Naive thymus-derived CD4-positive, alpha-beta T cell (primary cell): ENCODE results near the gene RERE. TPM values are rescaled to one million over a fixed set of nuclear protein-coding genes. Genes with fewer than 3 reads are reported as not detected.
A peak's percentile ranks its signal among the peaks of the same experiment; 100 is the strongest.
"Not testable (repeated sequence)": the region's sequence is repeated elsewhere in the genome, so short reads cannot be mapped to it uniquely, and the experiment has no call there.

Experiments used
- ATAC-seq: fragments of 150-1000 bp; cut with Tn5 transposase; 2 replicates; pipeline ENCODE4 v1.10.0; 2021; ENCODE audit warnings: mild to moderate bottlenecking, moderate library complexity
- CTCF ChIA-PET: fragments of 350-600 bp; sonication (Branson Sonifier 250); formaldehyde crosslinking; loops from one replicate; lab custom pipeline; 2021; ENCODE audit warnings: antibody characterized with exemption; lab: Charles Lee
- POLR2A ChIA-PET: fragments of 350-600 bp; sonication (Branson Sonifier 250); formaldehyde crosslinking; loops from one replicate; lab custom pipeline; 2021; ENCODE audit warnings: antibody characterized with exemption, inconsistent platforms; lab: Charles Lee
- DNase-seq, 9 donors: peaks; one replicate each; pipeline versions ENCODE4 v3.0.0 to v3.0.0-alpha.2; 2020 to 2022; ENCODE audit warnings: mixed read lengths in 1 of 9
- H3K27ac ChIP-seq: one replicate; pipeline ENCODE4 v1.7.0; 2013; ENCODE audit warnings: mild to moderate bottlenecking, low read depth, low read length, moderate library complexity
- H3K27me3 ChIP-seq, 2 donors: one replicate each; pipeline ENCODE4 v1.7.0; 2013; ENCODE audit warnings: low read length in 2 of 2, mild to moderate bottlenecking in 2 of 2, moderate library complexity in 2 of 2; ENCODE audit not compliant: control insufficient read depth in 2 of 2, insufficient read depth in 2 of 2
- H3K36me3 ChIP-seq, 3 experiments: 1 replicate in 2 of 3; 2 replicates in 1 of 3; pipeline ENCODE4 v1.7.0; 2013; ENCODE audit warnings: low read length in 3 of 3, mild to moderate bottlenecking in 3 of 3, moderate library complexity in 1 of 3; ENCODE audit not compliant: insufficient read depth in 3 of 3, control insufficient read depth in 2 of 3
- H3K4me1 ChIP-seq, 2 donors: one replicate each; pipeline ENCODE4 v1.7.0; 2013; ENCODE audit warnings: low read length in 2 of 2, mild to moderate bottlenecking in 2 of 2, moderate library complexity in 1 of 2; ENCODE audit not compliant: control insufficient read depth in 2 of 2, insufficient read depth in 2 of 2
- H3K4me3 ChIP-seq: 2 replicates; pipeline ENCODE4 v1.7.0; 2013; ENCODE audit warnings: mild to moderate bottlenecking, low read length
- H3K9me3 ChIP-seq, 3 experiments: 1 replicate in 2 of 3; 2 replicates in 1 of 3; pipeline ENCODE4 v1.7.0; 2013; ENCODE audit warnings: low read length in 3 of 3; ENCODE audit not compliant: control insufficient read depth in 2 of 3
- H3K27ac Mint-ChIP-seq, 9 donors: one replicate each; pipeline ENCODE4 v1.8.0; 2020 to 2022; ENCODE audit warnings: mixed read lengths in 9 of 9, mild to moderate bottlenecking in 8 of 9, moderate library complexity in 5 of 9, inconsistent platforms in 2 of 9
- H3K27me3 Mint-ChIP-seq, 5 donors: one replicate each; pipeline ENCODE4 v1.8.0; 2021 to 2022; ENCODE audit warnings: mixed read lengths in 5 of 5, mild to moderate bottlenecking in 1 of 5
- H3K36me3 Mint-ChIP-seq, 5 donors: one replicate each; pipeline ENCODE4 v1.8.0; 2020 to 2022; ENCODE audit warnings: mixed read lengths in 5 of 5, mild to moderate bottlenecking in 3 of 5, inconsistent platforms in 1 of 5
- H3K4me1 Mint-ChIP-seq, 7 donors: one replicate each; pipeline ENCODE4 v1.8.0; 2020 to 2022; ENCODE audit warnings: mixed read lengths in 7 of 7, mild to moderate bottlenecking in 3 of 7, inconsistent platforms in 1 of 7
- H3K4me3 Mint-ChIP-seq, 10 donors: one replicate each; pipeline ENCODE4 v1.8.0; 2020 to 2022; ENCODE audit warnings: mild to moderate bottlenecking in 10 of 10, mixed read lengths in 10 of 10, moderate library complexity in 6 of 10, inconsistent platforms in 2 of 10
- H3K9me3 Mint-ChIP-seq, 11 donors: one replicate each; pipeline ENCODE4 v1.8.0; 2020 to 2022; ENCODE audit warnings: mixed read lengths in 11 of 11, mild to moderate bottlenecking in 4 of 11, inconsistent platforms in 1 of 11, moderate library complexity in 1 of 11
- intact Hi-C, 2 donors: fragments of 100-400 bp; cut with micrococcal nuclease; formaldehyde crosslinking; loops; one replicate each; pipeline ENCODE4 v1.15.1; 2023
- polyA plus RNA-seq, 2 donors: library from polyadenylated mRNA; unstranded; fragments of 300-500 nt; fragmentation: Illumina TruSeq; gene quantifications; one replicate each; pipeline ENCODE4 v1.2.3, GENCODE V29; 2021
- total RNA-seq, 6 experiments: library from RNA in 5 of 6; stranded (reverse) in 5 of 6; gene quantifications; 1 replicate in 5 of 6; 2 replicates in 1 of 6; pipeline ENCODE4 v1.2.3 and lab custom pipeline; 2021 to 2026

RERE gene
- total and polyA plus RNA-seq, 7 experiments from 2014 or later = 7.3 to 114 (median 106) TPM

DNA sequence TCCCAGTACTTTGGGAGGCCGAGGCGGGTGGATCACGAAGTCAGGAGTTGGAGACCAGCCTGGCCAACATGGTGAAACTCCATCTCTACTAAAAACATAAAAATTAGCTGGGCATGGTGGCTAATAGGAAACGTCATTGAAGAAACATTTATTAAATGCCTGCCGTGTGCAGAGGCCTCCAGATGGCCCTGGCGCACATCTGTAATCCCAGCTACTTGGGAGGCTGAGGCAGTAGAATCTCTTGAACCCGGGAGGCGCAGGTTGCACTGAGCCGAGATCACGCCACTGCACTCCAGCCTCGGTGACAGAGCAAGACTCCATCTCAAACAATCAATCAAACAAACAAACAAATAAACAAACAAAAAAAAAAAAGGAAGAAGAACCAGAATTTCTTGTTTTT is 368.9 kb downstream of the RERE start:
- H3K36me3 ChIP-seq, POLR2A ChIA-PET, H3K4me3 ChIP-seq, H3K4me1 ChIP-seq, H3K27me3 ChIP-seq, intact Hi-C loops, CTCF ChIA-PET, ATAC-seq, H3K27me3 Mint-ChIP-seq, H3K27ac ChIP-seq, H3K9me3 ChIP-seq, H3K9me3 Mint-ChIP-seq, DNase-seq: not testable (repeated sequence)
- peaks cover 0 to 29% (median 19%) of the 10 kb centered on the region in 5 donors for H3K36me3 Mint-ChIP-seq
- peaks cover 0 to 21% (median 4%) of the 10 kb centered on the region in 7 donors for H3K4me1 Mint-ChIP-seq
- peak overlapping the region in 2 of 10 donors; percentile 15 to 39 for H3K4me3 Mint-ChIP-seq
- peak overlapping the region in 2 of 9 donors; percentile 14 for H3K27ac Mint-ChIP-seq

DNA sequence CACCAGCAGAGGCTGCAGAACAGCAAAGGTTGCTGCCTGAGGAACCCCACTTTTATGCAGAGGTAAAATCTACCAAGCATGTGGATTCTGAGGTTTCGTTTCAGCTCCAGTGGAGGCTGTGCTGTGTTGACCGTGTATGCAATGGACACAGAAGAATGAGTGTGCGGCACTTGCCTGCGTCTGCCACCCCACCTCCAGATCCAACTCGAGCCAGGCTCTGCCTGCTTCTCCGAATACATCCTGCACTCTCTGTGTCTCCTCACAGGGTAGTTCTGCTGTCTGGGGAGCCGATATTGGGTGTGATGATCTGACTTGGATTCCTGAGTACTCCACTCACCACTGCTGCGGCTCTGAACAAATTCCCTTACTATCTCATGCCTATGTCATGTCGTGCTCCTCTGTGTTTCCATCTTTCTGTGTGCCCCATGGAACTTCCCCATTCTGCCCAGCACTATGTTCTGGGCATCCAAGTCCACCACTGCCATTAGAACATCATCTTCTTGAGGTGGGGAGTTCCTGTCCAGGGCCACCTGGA is 369.8 kb downstream of the RERE start:
- ChIA-PET CTCF (no interaction called here), POLR2A (interaction anchor here (0.6 kb wide), 2 partner anchors 10 to 85 kb away, joined by 3 to 6 read pairs; no protein-coding TSS in a partner anchor)
- no peak for ATAC-seq
- Histone ChIP-seq H3K4me3 (no peak overlapping the region), H3K27ac (no peak overlapping the region), H3K36me3 (peaks cover 0 to 3% (median 0%) of the 10 kb centered on the region in 3 experiments), H3K9me3 (no peaks in the 10 kb centered on the region), H3K27me3 (no peaks in the 10 kb centered on the region), H3K4me1 (peaks cover 0 to 8% of the 10 kb centered on the region in 2 donors)
- no peak for DNase-seq
- Mint-ChIP-seq H3K4me1 (peaks cover 2 to 23% (median 5%) of the 10 kb centered on the region in 7 donors), H3K4me3 (no peak overlapping the region), H3K27me3 (no peaks in the 10 kb centered on the region), H3K9me3 (peaks cover 0 to 4% (median 2%) of the 10 kb centered on the region in 11 donors), H3K27ac (peak overlapping the region in 2 of 9 donors; percentile 12 to 38), H3K36me3 (peaks cover 2 to 32% (median 23%) of the 10 kb centered on the region in 5 donors)
- intact Hi-C loops = no loop called here

DNA sequence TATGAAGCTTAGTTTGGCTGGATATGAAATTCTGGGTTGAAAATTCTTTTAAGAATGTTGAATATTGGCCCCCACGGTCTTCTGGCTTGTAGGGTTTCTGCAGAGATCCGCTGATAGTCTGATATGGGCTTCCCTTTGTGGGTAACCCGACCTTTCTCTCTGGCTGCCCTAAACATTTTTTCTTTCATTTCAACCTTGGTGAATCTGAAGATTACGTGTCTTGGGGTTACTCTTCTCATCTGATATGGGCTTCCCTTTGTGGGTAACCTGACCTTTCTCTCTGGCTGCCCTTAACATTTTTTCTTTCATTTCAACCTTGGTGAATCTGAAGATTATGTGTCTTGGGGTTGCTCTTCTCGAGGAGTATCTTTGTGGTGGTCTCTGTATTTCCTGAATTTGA is 371.3 kb downstream of the RERE start:
- CTCF ChIA-PET = not testable (repeated sequence)

DNA sequence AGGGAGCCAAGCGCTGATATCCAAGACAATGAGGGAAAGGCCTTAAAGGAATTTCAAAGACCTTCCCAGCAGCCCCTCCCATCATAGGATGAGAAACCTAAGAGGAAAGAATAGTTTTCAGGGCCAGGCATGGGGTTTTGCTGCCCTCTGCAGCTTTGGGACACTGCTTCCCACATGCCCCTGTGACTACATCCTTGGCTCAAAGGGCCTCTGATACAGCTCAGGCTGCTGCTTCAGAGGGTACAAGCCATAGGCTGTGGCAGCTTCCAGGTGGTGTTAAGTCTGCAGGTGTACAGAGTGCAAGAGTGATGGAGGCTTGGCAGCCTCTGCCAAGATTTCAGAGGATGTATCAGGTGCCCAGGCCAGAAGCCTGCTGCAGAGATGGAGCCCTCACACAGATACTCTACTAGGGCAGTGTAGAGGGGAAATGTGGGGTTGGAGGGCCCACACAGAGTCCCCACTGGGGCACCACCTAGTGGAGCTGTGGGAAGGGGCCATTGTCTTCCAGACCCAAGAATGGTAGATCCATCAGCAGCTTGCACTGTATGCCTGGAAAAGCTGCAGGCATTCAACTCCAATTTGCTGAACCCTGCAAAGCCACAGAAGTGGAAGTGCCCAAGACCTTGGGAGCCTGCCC is 373.8 kb downstream of the RERE start:
- CTCF ChIA-PET = no interaction called here
- intact Hi-C loops = no loop called here
- peaks cover 11 to 37% (median 22%) of the 10 kb centered on the region in 7 donors for H3K4me1 Mint-ChIP-seq

More for the DNA sequence above, 371.3 kb downstream of the RERE start:
- H3K27me3 ChIP-seq, intact Hi-C loops, H3K36me3 ChIP-seq, H3K9me3 Mint-ChIP-seq, ATAC-seq, H3K27me3 Mint-ChIP-seq, H3K27ac ChIP-seq, H3K4me3 ChIP-seq, H3K9me3 ChIP-seq, H3K4me1 ChIP-seq, DNase-seq, POLR2A ChIA-PET: not testable (repeated sequence)
- peaks cover 4 to 37% (median 30%) of the 10 kb centered on the region in 5 donors for H3K36me3 Mint-ChIP-seq
- H3K4me3 Mint-ChIP-seq = peak overlapping the region in 1 of 10 donors; percentile 27
- peaks cover 4 to 26% (median 12%) of the 10 kb centered on the region in 7 donors for H3K4me1 Mint-ChIP-seq
- H3K27ac Mint-ChIP-seq = peak overlapping the region in 3 of 9 donors; percentile 27 to 74 (median 45)

DNA sequence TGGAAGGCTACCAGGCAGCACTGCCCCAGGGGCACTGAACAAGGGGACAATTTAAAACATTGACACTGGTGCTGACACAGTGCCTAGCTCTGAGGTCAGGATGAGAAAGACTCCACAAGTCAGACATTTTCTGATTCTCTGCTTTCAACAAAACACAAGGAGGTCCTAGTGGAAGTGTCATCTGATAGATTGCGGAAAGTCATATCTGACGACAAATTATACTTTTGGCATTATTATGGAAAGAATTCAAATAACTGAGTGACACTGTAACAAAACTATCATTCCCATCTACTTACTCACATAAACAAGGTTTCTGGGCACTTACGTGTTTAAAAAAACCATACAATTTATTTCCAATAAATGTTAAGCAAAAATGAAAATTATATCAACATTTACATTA is 376.0 kb downstream of the RERE start:
- peaks cover 0 to 3% (median 0%) of the 10 kb centered on the region in 3 experiments for H3K36me3 ChIP-seq
- ATAC-seq = no peak
- no peak overlapping the region for H3K27ac ChIP-seq
- no peaks in the 10 kb centered on the region for H3K4me1 ChIP-seq
- no peaks in the 10 kb centered on the region for H3K9me3 ChIP-seq
- peaks cover 0 to 8% (median 5%) of the 10 kb centered on the region in 11 donors for H3K9me3 Mint-ChIP-seq
- H3K4me1 Mint-ChIP-seq = peaks cover 7 to 29% (median 25%) of the 10 kb centered on the region in 7 donors
- peaks cover 4 to 32% (median 25%) of the 10 kb centered on the region in 5 donors for H3K36me3 Mint-ChIP-seq
- H3K27me3 Mint-ChIP-seq = no peaks in the 10 kb centered on the region
- intact Hi-C loops = no loop called here
- DNase-seq = no peak
- no peak overlapping the region for H3K4me3 Mint-ChIP-seq
- CTCF ChIA-PET = interaction anchor here (0.8 to 1.2 kb wide), 2 partner anchors 9 to 69 kb away, joined by 3 to 5 read pairs; no protein-coding TSS in a partner anchor
- no peak overlapping the region for H3K4me3 ChIP-seq
- H3K27me3 ChIP-seq = no peaks in the 10 kb centered on the region
- H3K27ac Mint-ChIP-seq = peak overlapping the region in 1 of 9 donors; percentile 16
- POLR2A ChIA-PET = interaction anchor here (0.6 kb wide), 1 partner anchor 85 kb away, joined by 3 read pairs; no protein-coding TSS in a partner anchor

More for the DNA sequence above, 373.8 kb downstream of the RERE start:
- H3K27me3 Mint-ChIP-seq = no peaks in the 10 kb centered on the region
- Histone ChIP-seq H3K4me1 (no peaks in the 10 kb centered on the region), H3K27ac (no peak overlapping the region), H3K9me3 (no peaks in the 10 kb centered on the region), H3K36me3 (peaks cover 0 to 3% (median 0%) of the 10 kb centered on the region in 3 experiments), H3K27me3 (no peaks in the 10 kb centered on the region), H3K4me3 (no peak overlapping the region)
- H3K27ac Mint-ChIP-seq = no peak overlapping the region
- no peak overlapping the region for H3K4me3 Mint-ChIP-seq
- ATAC-seq (no peak), DNase-seq (no peak)
- peaks cover 0 to 8% (median 5%) of the 10 kb centered on the region in 11 donors for H3K9me3 Mint-ChIP-seq
- POLR2A ChIA-PET = interaction anchor here (1.0 kb wide), 1 partner anchor 13 kb away, joined by 8 read pairs; no protein-coding TSS in a partner anchor
- H3K36me3 Mint-ChIP-seq = peaks cover 4 to 44% (median 35%) of the 10 kb centered on the region in 5 donors

DNA sequence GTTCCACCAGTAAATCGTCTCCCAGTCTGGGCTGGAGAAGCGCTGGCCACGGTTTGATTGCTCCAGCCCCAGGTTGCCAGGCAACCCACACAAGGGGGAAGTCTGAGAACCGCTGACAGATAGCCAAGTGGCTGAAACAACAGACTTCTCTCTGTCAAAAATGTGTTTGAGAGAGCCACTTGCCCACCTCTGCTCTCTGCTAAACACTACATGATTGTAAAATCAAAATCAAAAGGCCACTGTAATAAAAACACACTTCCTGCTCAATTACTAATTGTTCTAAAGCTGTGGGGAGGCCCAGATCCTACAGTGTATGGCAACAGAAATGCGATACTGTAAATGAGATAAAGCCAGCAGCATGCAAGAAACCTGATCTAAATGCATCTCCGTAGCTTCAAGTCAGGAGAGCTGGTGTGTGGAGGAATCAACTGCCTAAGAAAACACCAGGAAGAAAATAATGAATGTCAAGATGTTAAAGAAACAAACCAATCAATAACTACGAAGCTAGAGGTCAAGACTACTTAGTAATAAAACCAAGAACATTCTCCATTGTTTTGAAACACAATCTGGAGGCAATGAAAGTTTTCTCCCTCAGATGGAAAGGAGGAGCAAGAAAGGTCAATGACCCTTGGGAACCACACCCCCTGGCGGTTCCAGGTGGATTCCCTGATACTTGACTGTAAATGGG is 378.3 kb downstream of the RERE start:
- Mint-ChIP-seq H3K9me3 (peaks cover 0 to 8% (median 5%) of the 10 kb centered on the region in 11 donors), H3K27me3 (no peaks in the 10 kb centered on the region), H3K4me3 (no peak overlapping the region), H3K27ac (peak overlapping the region in 6 of 9 donors; percentile 19 to 85 (median 42)), H3K36me3 (peaks cover 7 to 23% (median 17%) of the 10 kb centered on the region in 5 donors), H3K4me1 (peaks cover 13 to 42% (median 23%) of the 10 kb centered on the region in 7 donors)
- DNase-seq (no peak), ATAC-seq (peak; percentile 78)
- Histone ChIP-seq H3K4me1 (no peaks in the 10 kb centered on the region), H3K4me3 (no peak overlapping the region), H3K9me3 (no peaks in the 10 kb centered on the region), H3K36me3 (no peaks in the 10 kb centered on the region), H3K27ac (no peak overlapping the region), H3K27me3 (no peaks in the 10 kb centered on the region)
- CTCF ChIA-PET = no interaction called here
- intact Hi-C loops = no loop called here
- POLR2A ChIA-PET = interaction anchor here (1.1 to 2.7 kb wide), 2 partner anchors 17 to 51 kb away, joined by 4 to 6 read pairs; no protein-coding TSS in a partner anchor
